ENCODE measurements around the gene SGTA.

GRCh38 chr19:2735374-2735773 is 47.7 kb downstream of the SGTA start:
- TF ChIP-seq HBP1 (CRISPR knock-in tag; IDR thresholded peaks at IDR 0.05) (no peak), ZC3H11A (IDR thresholded peaks at IDR 0.05; ENCODE audit: low read depth, low read length) (no peak), CEBPZ (IDR thresholded peaks at IDR 0.05; ENCODE audit: borderline replicate concordance, low read depth, low read length) (no peak), TSHZ1 (CRISPR knock-in tag; IDR thresholded peaks at IDR 0.05) (no peak)

Measured in K562 (cell line).